Neural progenitor cell (in vitro differentiated cells): ENCODE measurements around the gene LDLRAD4. TPM values are rescaled to one million over a fixed set of nuclear protein-coding genes. Genes with fewer than 3 reads are reported as not detected.

ENCODE experiments used
- DNase-seq: peaks from one replicate; pipeline ENCODE4 v3.0.0-alpha.2; 2016; ENCODE audit warnings: low spot score
- H2AFZ ChIP-seq: fragments of 200-600 bp; sonication (generic); replicated peaks from 2 replicates; pipeline ENCODE4 v1.6.1; 2016; ENCODE audit warnings: antibody characterized with exemption
- H3F3A ChIP-seq: fragments of 200-600 bp; sonication (generic); 2 replicates; pipeline ENCODE4 v1.6.1; 2016; ENCODE audit warnings: antibody characterized with exemption, low read depth
- H3K27ac ChIP-seq: fragments of 200-600 bp; sonication (generic); 2 replicates; pipeline ENCODE4 v1.5.1; 2016; ENCODE audit warnings: mild to moderate bottlenecking
- H3K27me3 ChIP-seq: fragments of 200-600 bp; sonication (generic); 2 replicates; pipeline ENCODE4 v1.6.1; 2016; ENCODE audit warnings: mild to moderate bottlenecking, moderate library complexity
- H3K36me3 ChIP-seq: fragments of 200-600 bp; sonication (generic); 2 replicates; pipeline ENCODE4 v1.5.1; 2016
- H3K4me1 ChIP-seq: fragments of 200-600 bp; sonication (generic); 2 replicates; pipeline ENCODE4 v1.6.1; 2016; ENCODE audit warnings: mixed run types
- H3K4me2 ChIP-seq: fragments of 200-600 bp; sonication (generic); 2 replicates; pipeline ENCODE4 v1.6.1; 2016
- H3K4me3 ChIP-seq: fragments of 200-600 bp; sonication (generic); 2 replicates; pipeline ENCODE4 v1.5.1; 2016
- H3K79me2 ChIP-seq: fragments of 200-600 bp; sonication (generic); 2 replicates; pipeline ENCODE4 v1.6.1; 2016; ENCODE audit warnings: low read depth
- H3K9ac ChIP-seq: fragments of 200-600 bp; sonication (generic); 2 replicates; pipeline ENCODE4 v1.6.1; 2016
- H3K9me3 ChIP-seq: fragments of 200-600 bp; sonication (generic); 2 replicates; pipeline ENCODE4 v1.5.1; 2016; ENCODE audit warnings: low read depth
- H4K20me1 ChIP-seq: fragments of 200-600 bp; sonication (generic); 2 replicates; pipeline ENCODE4 v1.6.1; 2016; ENCODE audit warnings: low read depth
- H3K27ac Mint-ChIP-seq: 3 replicates; pipeline ENCODE4 v1.8.0; 2021; ENCODE audit warnings: mixed read lengths
- H3K27me3 Mint-ChIP-seq: 2 replicates; pipeline ENCODE4 v1.8.0; 2022; ENCODE audit warnings: low read depth, mild to moderate bottlenecking, inconsistent platforms, moderate library complexity, mixed read lengths; ENCODE audit not compliant: insufficient read depth
- H3K36me3 Mint-ChIP-seq: 3 replicates; pipeline ENCODE4 v1.8.0; 2021; ENCODE audit warnings: mixed read lengths
- H3K4me1 Mint-ChIP-seq: 3 replicates; pipeline ENCODE4 v1.8.0; 2021; ENCODE audit warnings: mixed read lengths
- H3K4me3 Mint-ChIP-seq: 3 replicates; pipeline ENCODE4 v1.8.0; 2021; ENCODE audit warnings: mild to moderate bottlenecking, moderate library complexity, mixed read lengths
- H3K9me3 Mint-ChIP-seq: 3 replicates; pipeline ENCODE4 v1.8.0; 2020; ENCODE audit warnings: mixed read lengths
- CTCF ChIP-seq: fragments of 200-600 bp; sonication (generic); IDR thresholded peaks from 2 replicates; pipeline ENCODE4 v1.5.1; 2017; ENCODE audit warnings: antibody characterized with exemption, mild to moderate bottlenecking
- EZH2 ChIP-seq: fragments of 200-600 bp; sonication (generic); IDR thresholded peaks from 2 replicates; pipeline ENCODE4 v1.6.1; 2017; ENCODE audit warnings: antibody characterized with exemption, mild to moderate bottlenecking, moderate library complexity
- EZH2phosphoT487 ChIP-seq: fragments of 200-600 bp; sonication (generic); IDR thresholded peaks from 2 replicates; pipeline ENCODE4 v1.6.1; 2017; ENCODE audit warnings: antibody characterized with exemption
- total RNA-seq: library from RNA; depleted of rRNA; stranded (reverse); fragments of >200 nt; gene quantifications from 2 replicates; pipeline ENCODE4 v1.2.3, GENCODE V29; 2015; ENCODE audit warnings: low replicate concordance

Gene LDLRAD4
- total RNA-seq, 1 donor from 2014 or later: 0.65 TPM

DNA sequence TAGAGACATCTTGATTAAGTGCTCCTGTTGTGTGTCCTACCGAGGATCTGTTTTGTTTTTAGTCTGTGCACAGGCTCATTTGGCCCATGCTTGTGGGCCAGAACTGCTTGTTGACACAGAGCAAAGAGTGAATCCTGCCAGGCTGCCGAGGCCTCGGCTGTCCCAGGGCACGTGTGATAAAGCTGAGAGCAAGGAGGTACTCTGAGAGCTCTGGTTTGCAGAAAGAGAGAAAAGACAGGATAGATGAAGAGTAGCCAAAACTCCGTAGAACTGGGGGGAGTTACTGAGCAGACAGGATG lies 332.7 kb downstream of the LDLRAD4 start:
- H3K27me3 ChIP-seq: no peaks in the 10 kb centered on the region
- H3K4me1 ChIP-seq: no peaks in the 10 kb centered on the region
- H2AFZ ChIP-seq: no peak overlapping the region
- H3K9ac ChIP-seq: no peak overlapping the region
- no peaks in the 10 kb centered on the region for H3K4me1 Mint-ChIP-seq
- no peak overlapping the region for H3K4me3 ChIP-seq
- no peaks in the 10 kb centered on the region for H3K36me3 Mint-ChIP-seq
- H4K20me1 ChIP-seq: no peaks in the 10 kb centered on the region
- no peak overlapping the region for H3K4me3 Mint-ChIP-seq
- H3K4me2 ChIP-seq: no peak overlapping the region
- H3K27ac Mint-ChIP-seq: no peak overlapping the region
- H3K9me3 Mint-ChIP-seq: no peaks in the 10 kb centered on the region
- no peaks in the 10 kb centered on the region for H3K79me2 ChIP-seq
- no peaks in the 10 kb centered on the region for H3F3A ChIP-seq
- DNase-seq: no peak
- no peaks in the 10 kb centered on the region for H3K9me3 ChIP-seq
- TF ChIP-seq EZH2: no peak
- TF ChIP-seq EZH2phosphoT487: no peak
- TF ChIP-seq CTCF: no peak
- H3K36me3 ChIP-seq: no peaks in the 10 kb centered on the region
- peaks cover 4% of the 10 kb centered on the region for H3K27me3 Mint-ChIP-seq
- no peak overlapping the region for H3K27ac ChIP-seq

DNA sequence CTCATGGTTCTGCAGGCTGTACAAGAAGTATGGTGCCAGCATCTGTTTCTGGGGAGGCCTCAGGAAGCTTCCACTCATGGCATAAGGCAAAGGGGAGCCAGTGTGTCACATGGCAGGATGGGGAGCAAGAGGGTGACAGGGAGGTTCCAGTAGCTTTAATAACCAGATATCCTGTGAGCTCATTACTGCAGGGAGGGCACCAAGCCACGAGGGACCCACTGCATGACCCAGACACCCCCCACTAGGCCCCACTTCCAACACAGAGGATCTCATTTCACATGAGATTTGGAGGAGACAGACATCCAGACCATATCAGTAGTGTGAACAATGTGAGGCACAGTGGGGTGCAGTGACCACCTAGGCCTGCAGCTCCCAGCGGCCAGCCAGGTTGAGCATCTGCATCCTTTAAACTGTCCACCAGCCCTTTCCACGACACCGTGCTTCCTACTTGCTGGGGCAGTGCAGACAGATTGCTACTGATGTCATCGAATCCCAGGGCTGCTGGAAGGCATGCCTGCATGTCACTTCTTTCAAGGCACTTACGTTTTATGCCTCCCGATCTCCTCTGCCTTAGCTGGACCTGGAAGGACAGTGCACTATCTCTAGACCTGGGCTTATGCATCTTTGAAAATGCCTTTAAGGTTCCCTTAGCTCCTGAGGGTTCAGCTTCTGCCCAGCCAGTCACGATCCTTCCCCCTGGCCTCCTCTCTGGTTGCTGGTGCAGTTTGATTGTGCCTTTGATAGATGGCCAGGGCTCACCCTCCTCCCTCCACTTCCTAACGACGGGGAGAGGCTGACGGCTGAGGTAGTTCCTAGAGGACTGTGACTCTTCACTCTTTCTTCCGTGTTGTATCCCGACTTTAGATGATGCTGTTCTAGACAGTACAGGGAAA lies 333.5 kb downstream of the LDLRAD4 start:
- H3K27me3 ChIP-seq: no peaks in the 10 kb centered on the region
- H3K4me1 ChIP-seq: no peaks in the 10 kb centered on the region
- H3K4me2 ChIP-seq: no peak overlapping the region
- no peaks in the 10 kb centered on the region for H3K36me3 ChIP-seq
- H3K36me3 Mint-ChIP-seq: no peaks in the 10 kb centered on the region
- no peaks in the 10 kb centered on the region for H4K20me1 ChIP-seq
- H3K4me3 ChIP-seq: no peak overlapping the region
- no peaks in the 10 kb centered on the region for H3K4me1 Mint-ChIP-seq
- peaks cover 4% of the 10 kb centered on the region for H3K27me3 Mint-ChIP-seq
- H3F3A ChIP-seq: no peaks in the 10 kb centered on the region
- H3K27ac Mint-ChIP-seq: no peak overlapping the region
- no peak for DNase-seq
- H3K9me3 Mint-ChIP-seq: no peaks in the 10 kb centered on the region
- H3K27ac ChIP-seq: no peak overlapping the region
- no peaks in the 10 kb centered on the region for H3K79me2 ChIP-seq
- H2AFZ ChIP-seq: no peak overlapping the region
- no peak for TF ChIP-seq CTCF
- no peak for TF ChIP-seq EZH2
- TF ChIP-seq EZH2phosphoT487: no peak
- H3K9me3 ChIP-seq: no peaks in the 10 kb centered on the region
- H3K9ac ChIP-seq: no peak overlapping the region
- no peak overlapping the region for H3K4me3 Mint-ChIP-seq

DNA sequence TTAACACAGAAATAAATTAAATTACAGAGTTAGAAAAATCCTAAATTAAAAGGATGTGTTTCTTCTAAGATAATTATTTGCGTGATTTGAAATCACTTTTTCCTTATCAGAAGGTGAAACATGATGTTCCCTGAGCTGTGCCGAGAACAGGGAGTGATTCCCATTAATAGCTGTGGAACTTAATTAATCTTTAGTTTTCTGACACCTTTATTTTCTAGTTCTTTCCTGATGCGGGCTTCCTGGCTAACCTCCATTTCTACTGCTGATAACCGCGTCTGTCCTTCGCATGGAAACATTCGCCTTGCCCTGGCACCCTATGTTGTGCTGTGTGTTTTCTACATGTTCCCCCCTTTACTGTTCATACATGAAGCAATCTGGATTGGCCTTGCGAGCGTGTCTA lies 334.9 kb downstream of the LDLRAD4 start:
- H3F3A ChIP-seq: no peaks in the 10 kb centered on the region
- no peak overlapping the region for H3K27ac ChIP-seq
- no peaks in the 10 kb centered on the region for H3K27me3 ChIP-seq
- H3K4me3 ChIP-seq: no peak overlapping the region
- DNase-seq: no peak
- no peaks in the 10 kb centered on the region for H3K4me1 ChIP-seq
- H4K20me1 ChIP-seq: no peaks in the 10 kb centered on the region
- no peak overlapping the region for H2AFZ ChIP-seq
- Mint-ChIP-seq H3K4me3 (no peak overlapping the region), H3K27ac (no peak overlapping the region), H3K9me3 (no peaks in the 10 kb centered on the region), H3K36me3 (no peaks in the 10 kb centered on the region), H3K4me1 (peaks cover 2% of the 10 kb centered on the region), H3K27me3 (peaks cover 4% of the 10 kb centered on the region)
- no peaks in the 10 kb centered on the region for H3K9me3 ChIP-seq
- H3K79me2 ChIP-seq: no peaks in the 10 kb centered on the region
- TF ChIP-seq EZH2 (no peak), CTCF (no peak), EZH2phosphoT487 (no peak)
- no peak overlapping the region for H3K4me2 ChIP-seq
- H3K9ac ChIP-seq: no peak overlapping the region
- H3K36me3 ChIP-seq: no peaks in the 10 kb centered on the region
